Measurements from ENCODE around the gene VEGFA.

VEGFA gene

GRCh38 chr6:43760210-43761168 lies 9.5 kb upstream of the VEGFA start:
- no peak for DNase-seq

DNA sequence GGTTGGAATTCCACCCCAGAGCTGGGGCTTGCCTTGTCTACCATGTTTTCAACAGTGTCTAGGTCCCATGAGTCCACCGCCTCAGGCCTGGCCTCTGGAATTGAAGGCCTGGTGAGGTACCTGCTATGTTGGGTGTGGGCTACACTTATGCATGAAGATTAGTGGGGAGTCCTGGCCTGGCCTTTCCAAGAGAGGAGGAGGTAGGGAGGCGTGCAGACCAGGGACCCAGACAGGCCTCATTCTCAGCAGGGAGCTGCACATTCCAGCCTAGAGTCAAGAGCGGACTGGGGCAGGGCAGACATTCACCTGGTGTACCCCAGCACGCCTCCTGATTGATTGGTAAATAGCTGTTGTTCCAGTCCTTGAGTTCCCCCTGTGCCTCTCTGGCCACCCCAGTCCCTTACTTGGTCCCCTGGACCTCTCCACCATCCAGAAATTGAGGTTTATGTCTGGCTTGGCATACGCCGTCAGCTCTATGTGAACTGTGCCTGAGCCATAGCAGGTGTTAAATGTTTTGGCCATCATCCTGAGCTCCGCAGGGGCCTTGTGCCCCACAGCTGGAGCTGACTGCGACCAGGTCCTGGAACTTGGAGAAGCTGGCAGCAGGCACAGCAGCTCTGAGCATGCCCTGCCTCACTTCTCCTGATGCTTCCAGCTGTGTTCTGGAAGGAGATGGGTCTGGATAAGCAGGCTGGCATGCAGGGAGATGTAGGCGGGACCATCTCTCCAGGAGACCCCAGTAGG lies 8.2 kb upstream of the VEGFA start:
- no peak for DNase-seq

- no peak for DNase-seq
Observed at GRCh38 chr6:43762410-43762768, 7.6 kb upstream of the VEGFA start.

DNA sequence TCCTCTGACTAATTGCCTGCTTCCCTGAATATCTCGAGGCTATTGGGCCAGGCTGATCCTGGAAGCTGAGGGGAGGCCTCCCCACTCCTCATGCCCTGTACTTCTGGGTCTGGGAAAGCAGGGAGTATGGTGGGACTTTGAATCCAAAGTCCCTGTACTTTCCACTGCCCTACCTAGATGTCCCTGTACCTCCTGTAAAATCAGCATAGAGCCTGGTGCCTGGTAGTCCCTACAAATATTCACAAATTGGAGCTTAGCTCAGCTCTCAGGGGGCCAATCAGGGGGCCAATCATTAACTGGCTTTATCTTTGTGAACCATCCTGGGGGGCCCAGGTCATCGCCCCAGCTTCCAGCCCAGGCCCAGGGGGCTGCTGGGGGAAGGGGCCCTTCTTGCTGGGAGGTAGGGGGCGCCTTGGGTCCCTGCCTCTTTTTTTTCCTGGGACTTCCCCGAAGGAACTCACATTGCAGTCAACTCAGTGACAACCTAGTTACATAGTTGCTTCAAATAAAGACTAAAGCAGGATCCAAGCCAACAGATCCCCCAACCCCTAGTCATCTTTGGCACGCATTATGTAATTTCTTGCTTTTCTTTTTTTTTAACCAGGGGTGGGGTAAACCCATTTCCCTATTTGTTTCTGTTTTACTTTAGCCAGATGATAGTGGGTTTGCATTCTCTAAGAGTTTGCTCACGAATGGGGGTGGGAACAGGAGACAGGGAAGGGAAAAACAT lies 6.9 kb upstream of the VEGFA start:
- DNase-seq, result no peak

GRCh38 chr6:43763812-43764522 lies 6.0 kb upstream of the VEGFA start:
- no peak for DNase-seq

GRCh38 chr6:43764772-43765171 lies 5.2 kb upstream of the VEGFA start:
- DNase-seq, result no peak

GRCh38 chr6:43765776-43766499 lies 4.1 kb upstream of the VEGFA start:
- no peak for DNase-seq

DNA sequence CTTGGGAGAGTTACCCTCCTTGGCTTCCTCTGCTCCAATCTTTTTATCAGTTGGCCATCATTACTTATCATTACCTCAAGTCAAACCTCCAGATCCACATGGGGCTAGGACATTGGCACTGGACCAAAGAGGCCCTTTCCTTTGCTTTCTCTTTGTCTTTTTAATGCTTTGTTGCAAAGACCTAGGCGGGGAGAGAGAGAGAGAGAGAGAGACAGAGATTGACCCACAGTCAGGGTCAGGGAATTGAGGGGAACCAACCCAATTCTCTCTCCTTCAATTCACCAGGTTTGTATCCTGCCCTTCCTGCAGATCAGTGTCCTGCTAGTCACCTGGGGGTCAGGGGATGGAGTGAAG lies 3.5 kb upstream of the VEGFA start:
- no peak for DNase-seq

GRCh38 chr6:43766964-43767461 lies 3.0 kb upstream of the VEGFA start:
- DNase-seq, result no peak

DNA sequence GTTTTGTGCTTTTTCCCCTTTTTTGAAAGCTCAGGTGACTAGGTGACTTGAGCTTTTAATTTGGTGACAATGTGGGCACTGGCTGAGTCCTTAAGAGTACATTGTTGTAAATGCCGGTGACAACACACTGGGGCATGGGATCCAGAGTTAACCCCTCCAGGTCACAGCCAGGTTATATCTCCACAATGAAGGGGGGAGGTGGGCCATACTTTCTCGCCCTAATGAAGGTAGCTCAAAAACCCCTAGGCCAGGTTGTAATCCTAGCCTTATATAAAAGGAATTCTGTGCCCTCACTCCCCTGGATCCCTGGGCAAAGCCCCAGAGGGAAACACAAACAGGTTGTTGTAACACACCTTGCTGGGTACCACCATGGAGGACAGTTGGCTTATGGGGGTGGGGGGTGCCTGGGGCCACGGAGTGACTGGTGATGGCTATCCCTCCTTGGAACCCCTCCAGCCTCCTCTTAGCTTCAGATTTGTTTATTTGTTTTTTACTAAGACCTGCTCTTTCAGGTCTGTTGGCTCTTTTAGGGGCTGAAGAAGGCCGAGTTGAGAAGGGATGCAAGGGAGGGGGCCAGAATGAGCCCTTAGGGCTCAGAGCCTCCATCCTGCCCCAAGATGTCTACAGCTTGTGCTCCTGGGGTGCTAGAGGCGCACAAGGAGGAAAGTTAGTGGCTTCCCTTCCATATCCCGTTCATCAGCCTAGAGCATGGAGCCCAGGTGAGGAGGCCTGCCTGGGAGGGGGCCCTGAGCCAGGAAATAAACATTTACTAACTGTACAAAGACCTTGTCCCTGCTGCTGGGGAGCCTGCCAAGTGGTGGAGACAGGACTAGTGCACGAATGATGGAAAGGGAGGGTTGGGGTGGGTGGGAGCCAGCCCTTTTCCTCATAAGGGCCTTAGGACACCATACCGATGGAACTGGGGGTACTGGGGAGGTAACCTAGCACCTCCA lies 2.2 kb upstream of the VEGFA start:
- DNase-seq, result no peak

GRCh38 chr6:43768506-43768860 lies 1.5 kb upstream of the VEGFA start:
- no peak for DNase-seq

DNA sequence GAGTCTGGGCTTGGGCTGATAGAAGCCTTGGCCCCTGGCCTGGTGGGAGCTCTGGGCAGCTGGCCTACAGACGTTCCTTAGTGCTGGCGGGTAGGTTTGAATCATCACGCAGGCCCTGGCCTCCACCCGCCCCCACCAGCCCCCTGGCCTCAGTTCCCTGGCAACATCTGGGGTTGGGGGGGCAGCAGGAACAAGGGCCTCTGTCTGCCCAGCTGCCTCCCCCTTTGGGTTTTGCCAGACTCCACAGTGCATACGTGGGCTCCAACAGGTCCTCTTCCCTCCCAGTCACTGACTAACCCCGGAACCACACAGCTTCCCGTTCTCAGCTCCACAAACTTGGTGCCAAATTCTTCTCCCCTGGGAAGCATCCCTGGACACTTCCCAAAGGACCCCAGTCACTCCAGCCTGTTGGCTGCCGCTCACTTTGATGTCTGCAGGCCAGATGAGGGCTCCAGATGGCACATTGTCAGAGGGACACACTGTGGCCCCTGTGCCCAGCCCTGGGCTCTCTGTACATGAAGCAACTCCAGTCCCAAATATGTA lies 957 bp upstream of the VEGFA start:
- no peak for DNase-seq

DNA sequence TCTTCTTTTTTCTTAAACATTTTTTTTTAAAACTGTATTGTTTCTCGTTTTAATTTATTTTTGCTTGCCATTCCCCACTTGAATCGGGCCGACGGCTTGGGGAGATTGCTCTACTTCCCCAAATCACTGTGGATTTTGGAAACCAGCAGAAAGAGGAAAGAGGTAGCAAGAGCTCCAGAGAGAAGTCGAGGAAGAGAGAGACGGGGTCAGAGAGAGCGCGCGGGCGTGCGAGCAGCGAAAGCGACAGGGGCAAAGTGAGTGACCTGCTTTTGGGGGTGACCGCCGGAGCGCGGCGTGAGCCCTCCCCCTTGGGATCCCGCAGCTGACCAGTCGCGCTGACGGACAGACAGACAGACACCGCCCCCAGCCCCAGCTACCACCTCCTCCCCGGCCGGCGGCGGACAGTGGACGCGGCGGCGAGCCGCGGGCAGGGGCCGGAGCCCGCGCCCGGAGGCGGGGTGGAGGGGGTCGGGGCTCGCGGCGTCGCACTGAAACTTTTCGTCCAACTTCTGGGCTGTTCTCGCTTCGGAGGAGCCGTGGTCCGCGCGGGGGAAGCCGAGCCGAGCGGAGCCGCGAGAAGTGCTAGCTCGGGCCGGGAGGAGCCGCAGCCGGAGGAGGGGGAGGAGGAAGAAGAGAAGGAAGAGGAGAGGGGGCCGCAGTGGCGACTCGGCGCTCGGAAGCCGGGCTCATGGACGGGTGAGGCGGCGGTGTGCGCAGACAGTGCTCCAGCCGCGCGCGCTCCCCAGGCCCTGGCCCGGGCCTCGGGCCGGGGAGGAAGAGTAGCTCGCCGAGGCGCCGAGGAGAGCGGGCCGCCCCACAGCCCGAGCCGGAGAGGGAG lies 580 bp downstream of the VEGFA start:
- DNase-seq, result no peak

DNA sequence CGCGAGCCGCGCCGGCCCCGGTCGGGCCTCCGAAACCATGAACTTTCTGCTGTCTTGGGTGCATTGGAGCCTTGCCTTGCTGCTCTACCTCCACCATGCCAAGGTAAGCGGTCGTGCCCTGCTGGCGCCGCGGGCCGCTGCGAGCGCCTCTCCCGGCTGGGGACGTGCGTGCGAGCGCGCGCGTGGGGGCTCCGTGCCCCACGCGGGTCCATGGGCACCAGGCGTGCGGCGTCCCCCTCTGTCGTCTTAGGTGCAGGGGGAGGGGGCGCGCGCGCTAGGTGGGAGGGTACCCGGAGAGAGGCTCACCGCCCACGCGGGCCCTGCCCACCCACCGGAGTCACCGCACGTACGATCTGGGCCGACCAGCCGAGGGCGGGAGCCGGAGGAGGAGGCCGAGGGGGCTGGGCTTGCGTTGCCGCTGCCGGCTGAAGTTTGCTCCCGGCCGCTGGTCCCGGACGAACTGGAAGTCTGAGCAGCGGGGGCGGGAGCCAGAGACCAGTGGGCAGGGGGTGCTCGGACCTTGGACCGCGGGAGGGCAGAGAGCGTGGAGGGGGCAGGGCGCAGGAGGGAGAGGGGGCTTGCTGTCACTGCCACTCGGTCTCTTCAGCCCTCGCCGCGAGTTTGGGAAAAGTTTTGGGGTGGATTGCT lies 1.3 kb downstream of the VEGFA start:
- DNase-seq, result peak; percentile 23

- DNase-seq, result no peak
Observed at GRCh38 chr6:43771858-43772680, 2.1 kb downstream of the VEGFA start.

GRCh38 chr6:43772681-43773049 lies 2.7 kb downstream of the VEGFA start:
- DNase-seq, result no peak

DNA sequence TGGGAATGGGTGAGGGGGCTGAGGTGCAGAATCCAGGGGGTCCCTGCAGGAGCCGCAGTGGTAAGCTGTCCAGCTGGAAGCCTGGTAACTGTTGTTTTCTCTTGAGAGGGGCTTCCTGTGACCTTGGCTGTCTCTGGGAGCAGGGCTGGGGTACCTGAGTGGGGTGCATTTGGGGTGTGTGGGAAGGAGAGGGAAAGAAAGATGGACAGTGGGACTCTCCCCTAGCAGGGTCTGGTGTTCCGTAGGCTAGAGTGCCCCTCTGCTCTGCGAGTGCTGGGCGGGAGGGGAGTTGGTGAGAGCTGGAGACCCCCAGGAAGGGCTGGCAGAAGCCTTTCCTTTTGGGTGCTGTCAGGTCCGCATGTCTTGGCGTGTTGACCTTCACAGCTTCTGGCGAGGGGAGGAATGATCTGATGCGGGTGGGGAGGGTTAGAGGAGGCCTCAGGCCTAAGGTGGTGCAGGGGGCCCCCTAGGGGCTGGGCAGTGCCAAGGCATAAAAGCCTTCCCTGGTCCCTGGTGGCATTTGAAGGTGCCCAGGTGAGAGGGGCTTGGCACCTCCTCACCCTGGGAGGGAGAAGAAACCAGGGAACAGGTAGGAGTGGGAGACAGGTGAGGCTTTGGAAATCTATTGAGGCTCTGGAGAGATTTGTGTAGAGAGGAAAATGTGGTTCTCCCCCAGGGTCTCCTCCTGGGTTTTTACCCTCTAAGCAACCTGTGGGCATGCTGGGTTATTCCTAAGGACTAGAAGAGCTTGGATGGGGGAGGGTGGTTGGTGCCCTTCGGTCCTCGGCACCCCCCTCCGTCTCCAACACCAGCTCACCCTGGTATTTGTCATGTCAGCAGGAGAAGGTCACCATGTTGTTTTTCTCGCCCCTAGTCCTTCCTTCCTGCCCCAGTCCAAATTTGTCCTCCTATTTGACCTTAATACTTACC lies 3.3 kb downstream of the VEGFA start:
- DNase-seq, result peak; percentile 26
